ENCODE results near the gene C11orf21. TPM values are rescaled to one million over a fixed set of nuclear protein-coding genes. Genes with fewer than 3 reads are reported as not detected.

C11orf21 gene
- total and polyA plus RNA-seq, 10 of the 15 experiments (the other 5 are each of a cell fraction or from before 2014, with no cell fraction given) = 0.04 to 0.26 (median 0.11) TPM; not detected in 7

DNA sequence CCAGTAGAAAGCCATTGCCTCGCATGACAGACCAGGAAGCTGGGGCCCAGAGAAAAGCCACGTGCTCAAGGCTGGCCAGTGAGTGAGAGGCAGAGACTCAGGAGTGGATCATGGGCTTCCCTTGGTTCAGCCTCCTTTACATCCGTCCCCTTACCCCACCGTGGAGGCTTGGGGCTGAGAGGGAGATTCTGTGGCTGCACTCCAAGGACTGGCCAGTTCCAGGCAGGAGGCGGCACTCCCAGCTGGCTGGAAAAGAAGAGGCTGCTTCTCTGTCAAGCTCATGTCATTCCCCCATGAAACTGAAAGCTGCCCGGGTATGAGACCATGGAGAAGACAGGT lies 24.7 kb downstream of the C11orf21 start:
- Histone ChIP-seq H3K4me3 (no peak overlapping the region), H3K4me2 (ENCODE audit: control insufficient read depth, insufficient read depth) (no peak overlapping the region), H4K20me1 (ENCODE audit: control insufficient read depth, insufficient read depth) (no peaks in the 10 kb centered on the region), H3K79me2 (ENCODE audit: control insufficient read depth, insufficient read depth, low read length) (no peaks in the 10 kb centered on the region), H3K27me3 (replicated peaks in 1 of 2; ENCODE audit: control insufficient read depth in 2 of 2, insufficient read depth in 2 of 2, low read length in 1 of 2) (peaks cover 0 to 2% of the 10 kb centered on the region in 2 experiments; a peak in 2 of 4 replicates), H3K9me3 (replicated peaks; ENCODE audit: control insufficient read depth, insufficient read depth, low read length) (no peaks in the 10 kb centered on the region; the same call in 2 of the 3 replicates), H3K36me3 (ENCODE audit: control insufficient read depth in 2 of 2, insufficient read depth in 2 of 2, low read length in 1 of 2) (no peaks in the 10 kb centered on the region), H2AFZ (ENCODE audit: control insufficient read depth, low read depth, low read length) (no peak overlapping the region), H3K9ac (ENCODE audit: control insufficient read depth, insufficient read depth, low read length) (no peak overlapping the region), H3K27ac (ENCODE audit: control insufficient read depth, insufficient read depth) (no peak overlapping the region), H3K4me1 (ENCODE audit: control insufficient read depth, insufficient read depth, low read length) (no peaks in the 10 kb centered on the region)
- no peak for ATAC-seq
- 8% methylated on average over 6 of the region's 6 CpGs for WGBS (ENCODE audit: insufficient coverage, insufficient replicate concordance, low lambda C conversion rate, missing lambda C conversion rate)
- ChIA-PET CTCF (interaction anchor here (1.1 kb wide), 1 partner anchor 232 kb away, joined by 3 read pairs; no protein-coding TSS in a partner anchor), RAD21 (ENCODE audit: unreplicated experiment) (no interaction called here), SMC1A (ENCODE audit: uncharacterized antibody, unreplicated experiment) (no interaction called here), POLR2A (no interaction called here)
- no peak for DNase-seq (ENCODE audit: low read depth, low spot score)
- FAIRE-seq = no peak
- BruUV-seq (replicated peaks) = no TSS peak
- intact Hi-C loops (cut with micrococcal nuclease; ENCODE audit: unreplicated experiment) (no loop called here), in situ Hi-C loops (cut with MboI) (no loop called here)
- TF ChIP-seq NFYB (IDR thresholded peaks at IDR 0.05; ENCODE audit: insufficient read depth, low read depth, low read length) (0 out of 2 replicates have a peak, but pooled peaks have one; percentile 16), CHD1 (IDR thresholded peaks at IDR 0.05; ENCODE audit: low read depth, low read length) (no peak)

DNA sequence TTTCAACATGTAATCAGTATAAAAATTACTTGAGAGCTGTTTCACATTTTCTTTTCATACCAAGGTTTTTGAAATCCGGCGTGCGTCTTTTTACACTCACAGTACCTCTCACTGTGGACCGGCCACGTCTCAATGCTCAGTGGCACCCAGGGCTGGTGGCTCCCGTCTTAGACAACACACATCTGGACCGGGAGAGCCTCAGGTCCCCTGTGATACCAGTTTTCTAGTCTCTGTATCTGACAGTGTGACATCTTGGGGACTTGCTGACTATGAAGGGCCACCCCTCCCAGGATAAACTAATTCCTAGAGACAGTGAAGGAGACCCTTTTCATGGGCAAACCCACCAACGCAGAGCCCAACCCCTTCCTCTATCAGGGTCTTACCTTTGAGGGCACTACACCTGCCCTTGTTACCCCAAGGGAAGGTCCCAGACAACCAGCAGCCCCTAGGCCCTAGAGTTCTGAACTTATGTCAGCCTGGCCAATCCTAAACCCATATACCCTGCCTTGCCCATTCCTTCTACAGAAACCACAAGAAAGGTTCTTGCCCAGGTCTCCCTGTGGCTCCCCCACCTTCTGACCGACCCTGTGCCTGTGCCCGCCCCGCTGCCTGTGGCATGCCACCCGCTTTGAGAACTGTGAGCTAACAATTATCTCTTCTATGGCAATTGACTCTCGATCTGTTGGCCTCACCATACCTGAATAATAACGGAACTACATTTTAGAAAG lies 25.3 kb downstream of the C11orf21 start:
- H3K4me3 ChIP-seq = no peak overlapping the region
- ChIA-PET POLR2A (no interaction called here), SMC1A (ENCODE audit: uncharacterized antibody, unreplicated experiment) (no interaction called here), RAD21 (ENCODE audit: unreplicated experiment) (no interaction called here), CTCF (interaction anchor here (1.1 kb wide), 1 partner anchor 233 kb away, joined by 3 read pairs; no protein-coding TSS in a partner anchor)
- in situ Hi-C loops (cut with MboI) = no loop called here
- intact Hi-C loops (cut with micrococcal nuclease; ENCODE audit: unreplicated experiment) = no loop called here
- H3K27me3 ChIP-seq (replicated peaks in 1 of 2; ENCODE audit: control insufficient read depth in 2 of 2, insufficient read depth in 2 of 2, low read length in 1 of 2) = peaks cover 0 to 2% of the 10 kb centered on the region in 2 experiments; a peak in 2 of 4 replicates
- no peak overlapping the region for H3K27ac ChIP-seq (ENCODE audit: control insufficient read depth, insufficient read depth)
- no peaks in the 10 kb centered on the region; the same call in 2 of the 3 replicates for H3K9me3 ChIP-seq (replicated peaks; ENCODE audit: control insufficient read depth, insufficient read depth, low read length)
- H2AFZ ChIP-seq (ENCODE audit: control insufficient read depth, low read depth, low read length) = no peak overlapping the region
- H3K79me2 ChIP-seq (ENCODE audit: control insufficient read depth, insufficient read depth, low read length) = no peaks in the 10 kb centered on the region
- ATAC-seq (no peak), FAIRE-seq (no peak), DNase-seq (ENCODE audit: low read depth, low spot score) (no peak)
- WGBS (ENCODE audit: insufficient coverage, insufficient replicate concordance, low lambda C conversion rate, missing lambda C conversion rate) = 54% methylated on average over 14 of the region's 14 CpGs
- H3K36me3 ChIP-seq (ENCODE audit: control insufficient read depth in 2 of 2, insufficient read depth in 2 of 2, low read length in 1 of 2) = no peaks in the 10 kb centered on the region
- H4K20me1 ChIP-seq (ENCODE audit: control insufficient read depth, insufficient read depth) = no peaks in the 10 kb centered on the region
- H3K4me2 ChIP-seq (ENCODE audit: control insufficient read depth, insufficient read depth) = no peak overlapping the region
- no peak overlapping the region for H3K9ac ChIP-seq (ENCODE audit: control insufficient read depth, insufficient read depth, low read length)
- BruUV-seq (replicated peaks) = no TSS peak
- no peaks in the 10 kb centered on the region for H3K4me1 ChIP-seq (ENCODE audit: control insufficient read depth, insufficient read depth, low read length)
- TF ChIP-seq CREB1 (IDR thresholded peaks at IDR 0.05; ENCODE audit: low read depth) (no peak), NR2C2 (IDR thresholded peaks at IDR 0.05; ENCODE audit: borderline replicate concordance, control insufficient read depth, insufficient read length, low read depth) (no peak), GABPA (IDR thresholded peaks at IDR 0.05; ENCODE audit: low read depth) (no peak), ASH2L (IDR thresholded peaks at IDR 0.05; ENCODE audit: borderline replicate concordance, low read depth) (no peak)
- TF ChIP-seq, protein P1, sequence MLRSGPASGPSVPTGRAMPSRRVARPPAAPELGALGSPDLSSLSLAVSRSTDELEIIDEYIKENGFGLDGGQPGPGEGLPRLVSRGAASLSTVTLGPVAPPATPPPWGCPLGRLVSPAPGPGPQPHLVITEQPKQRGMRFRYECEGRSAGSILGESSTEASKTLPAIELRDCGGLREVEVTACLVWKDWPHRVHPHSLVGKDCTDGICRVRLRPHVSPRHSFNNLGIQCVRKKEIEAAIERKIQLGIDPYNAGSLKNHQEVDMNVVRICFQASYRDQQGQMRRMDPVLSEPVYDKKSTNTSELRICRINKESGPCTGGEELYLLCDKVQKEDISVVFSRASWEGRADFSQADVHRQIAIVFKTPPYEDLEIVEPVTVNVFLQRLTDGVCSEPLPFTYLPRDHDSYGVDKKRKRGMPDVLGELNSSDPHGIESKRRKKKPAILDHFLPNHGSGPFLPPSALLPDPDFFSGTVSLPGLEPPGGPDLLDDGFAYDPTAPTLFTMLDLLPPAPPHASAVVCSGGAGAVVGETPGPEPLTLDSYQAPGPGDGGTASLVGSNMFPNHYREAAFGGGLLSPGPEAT (IDR thresholded peaks at IDR 0.05; ENCODE audit: low read depth) = no peak
- TF ChIP-seq, protein P2, sequence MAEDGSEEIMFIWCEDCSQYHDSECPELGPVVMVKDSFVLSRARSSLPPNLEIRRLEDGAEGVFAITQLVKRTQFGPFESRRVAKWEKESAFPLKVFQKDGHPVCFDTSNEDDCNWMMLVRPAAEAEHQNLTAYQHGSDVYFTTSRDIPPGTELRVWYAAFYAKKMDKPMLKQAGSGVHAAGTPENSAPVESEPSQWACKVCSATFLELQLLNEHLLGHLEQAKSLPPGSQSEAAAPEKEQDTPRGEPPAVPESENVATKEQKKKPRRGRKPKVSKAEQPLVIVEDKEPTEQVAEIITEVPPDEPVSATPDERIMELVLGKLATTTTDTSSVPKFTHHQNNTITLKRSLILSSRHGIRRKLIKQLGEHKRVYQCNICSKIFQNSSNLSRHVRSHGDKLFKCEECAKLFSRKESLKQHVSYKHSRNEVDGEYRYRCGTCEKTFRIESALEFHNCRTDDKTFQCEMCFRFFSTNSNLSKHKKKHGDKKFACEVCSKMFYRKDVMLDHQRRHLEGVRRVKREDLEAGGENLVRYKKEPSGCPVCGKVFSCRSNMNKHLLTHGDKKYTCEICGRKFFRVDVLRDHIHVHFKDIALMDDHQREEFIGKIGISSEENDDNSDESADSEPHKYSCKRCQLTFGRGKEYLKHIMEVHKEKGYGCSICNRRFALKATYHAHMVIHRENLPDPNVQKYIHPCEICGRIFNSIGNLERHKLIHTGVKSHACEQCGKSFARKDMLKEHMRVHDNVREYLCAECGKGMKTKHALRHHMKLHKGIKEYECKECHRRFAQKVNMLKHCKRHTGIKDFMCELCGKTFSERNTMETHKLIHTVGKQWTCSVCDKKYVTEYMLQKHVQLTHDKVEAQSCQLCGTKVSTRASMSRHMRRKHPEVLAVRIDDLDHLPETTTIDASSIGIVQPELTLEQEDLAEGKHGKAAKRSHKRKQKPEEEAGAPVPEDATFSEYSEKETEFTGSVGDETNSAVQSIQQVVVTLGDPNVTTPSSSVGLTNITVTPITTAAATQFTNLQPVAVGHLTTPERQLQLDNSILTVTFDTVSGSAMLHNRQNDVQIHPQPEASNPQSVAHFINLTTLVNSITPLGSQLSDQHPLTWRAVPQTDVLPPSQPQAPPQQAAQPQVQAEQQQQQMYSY (CRISPR knock-in tag; IDR thresholded peaks at IDR 0.05) = no peak
